Measurements from ENCODE around the gene POGLUT3.

DNA sequence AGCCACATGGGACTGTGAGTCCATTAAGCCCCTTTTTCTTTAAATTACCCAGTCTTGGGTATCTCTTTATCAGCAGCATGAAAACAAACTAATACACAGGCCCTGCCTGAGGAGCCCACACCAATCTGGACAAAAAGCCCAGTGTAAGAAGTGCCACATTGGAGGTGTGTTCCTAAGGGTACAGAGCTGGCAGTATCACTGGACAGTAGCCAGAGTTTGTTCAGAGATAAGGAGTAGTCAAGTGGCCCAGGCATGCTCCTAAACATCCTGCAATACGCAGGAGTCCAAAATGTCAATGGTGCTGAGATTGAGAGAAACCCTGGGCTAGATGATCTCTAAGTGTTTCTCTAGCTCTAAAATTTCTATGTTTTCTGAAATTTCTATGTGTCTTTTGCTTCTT, 27.0 kb upstream of the POGLUT3 start:
- TF ChIP-seq, protein P1, sequence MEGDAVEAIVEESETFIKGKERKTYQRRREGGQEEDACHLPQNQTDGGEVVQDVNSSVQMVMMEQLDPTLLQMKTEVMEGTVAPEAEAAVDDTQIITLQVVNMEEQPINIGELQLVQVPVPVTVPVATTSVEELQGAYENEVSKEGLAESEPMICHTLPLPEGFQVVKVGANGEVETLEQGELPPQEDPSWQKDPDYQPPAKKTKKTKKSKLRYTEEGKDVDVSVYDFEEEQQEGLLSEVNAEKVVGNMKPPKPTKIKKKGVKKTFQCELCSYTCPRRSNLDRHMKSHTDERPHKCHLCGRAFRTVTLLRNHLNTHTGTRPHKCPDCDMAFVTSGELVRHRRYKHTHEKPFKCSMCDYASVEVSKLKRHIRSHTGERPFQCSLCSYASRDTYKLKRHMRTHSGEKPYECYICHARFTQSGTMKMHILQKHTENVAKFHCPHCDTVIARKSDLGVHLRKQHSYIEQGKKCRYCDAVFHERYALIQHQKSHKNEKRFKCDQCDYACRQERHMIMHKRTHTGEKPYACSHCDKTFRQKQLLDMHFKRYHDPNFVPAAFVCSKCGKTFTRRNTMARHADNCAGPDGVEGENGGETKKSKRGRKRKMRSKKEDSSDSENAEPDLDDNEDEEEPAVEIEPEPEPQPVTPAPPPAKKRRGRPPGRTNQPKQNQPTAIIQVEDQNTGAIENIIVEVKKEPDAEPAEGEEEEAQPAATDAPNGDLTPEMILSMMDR (IDR thresholded peaks at IDR 0.05; ENCODE audit: insufficient read depth, low read length) = no peak
- TF ChIP-seq POLR2AphosphoS5 (IDR thresholded peaks at IDR 0.05; ENCODE audit: low read depth) = no peak
- no peak for TF ChIP-seq GABPA (IDR thresholded peaks at IDR 0.05; ENCODE audit: low read depth)
- TF ChIP-seq, protein P2, sequence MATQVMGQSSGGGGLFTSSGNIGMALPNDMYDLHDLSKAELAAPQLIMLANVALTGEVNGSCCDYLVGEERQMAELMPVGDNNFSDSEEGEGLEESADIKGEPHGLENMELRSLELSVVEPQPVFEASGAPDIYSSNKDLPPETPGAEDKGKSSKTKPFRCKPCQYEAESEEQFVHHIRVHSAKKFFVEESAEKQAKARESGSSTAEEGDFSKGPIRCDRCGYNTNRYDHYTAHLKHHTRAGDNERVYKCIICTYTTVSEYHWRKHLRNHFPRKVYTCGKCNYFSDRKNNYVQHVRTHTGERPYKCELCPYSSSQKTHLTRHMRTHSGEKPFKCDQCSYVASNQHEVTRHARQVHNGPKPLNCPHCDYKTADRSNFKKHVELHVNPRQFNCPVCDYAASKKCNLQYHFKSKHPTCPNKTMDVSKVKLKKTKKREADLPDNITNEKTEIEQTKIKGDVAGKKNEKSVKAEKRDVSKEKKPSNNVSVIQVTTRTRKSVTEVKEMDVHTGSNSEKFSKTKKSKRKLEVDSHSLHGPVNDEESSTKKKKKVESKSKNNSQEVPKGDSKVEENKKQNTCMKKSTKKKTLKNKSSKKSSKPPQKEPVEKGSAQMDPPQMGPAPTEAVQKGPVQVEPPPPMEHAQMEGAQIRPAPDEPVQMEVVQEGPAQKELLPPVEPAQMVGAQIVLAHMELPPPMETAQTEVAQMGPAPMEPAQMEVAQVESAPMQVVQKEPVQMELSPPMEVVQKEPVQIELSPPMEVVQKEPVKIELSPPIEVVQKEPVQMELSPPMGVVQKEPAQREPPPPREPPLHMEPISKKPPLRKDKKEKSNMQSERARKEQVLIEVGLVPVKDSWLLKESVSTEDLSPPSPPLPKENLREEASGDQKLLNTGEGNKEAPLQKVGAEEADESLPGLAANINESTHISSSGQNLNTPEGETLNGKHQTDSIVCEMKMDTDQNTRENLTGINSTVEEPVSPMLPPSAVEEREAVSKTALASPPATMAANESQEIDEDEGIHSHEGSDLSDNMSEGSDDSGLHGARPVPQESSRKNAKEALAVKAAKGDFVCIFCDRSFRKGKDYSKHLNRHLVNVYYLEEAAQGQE (IDR thresholded peaks at IDR 0.05; ENCODE audit: insufficient replicate concordance, low read depth) = no peak
